Pons (tissue), 1 donor: ENCODE results near the gene ERBIN.
"Not testable (repeated sequence)": the region's sequence is repeated elsewhere in the genome, so short reads cannot be mapped to it uniquely, and the experiment has no call there.

ENCODE experiments used
- DNase-seq: peaks from one replicate; pipeline ENCODE4 v3.0.0-alpha.2; 2016; ENCODE audit warnings: low spot score

ERBIN gene

DNA sequence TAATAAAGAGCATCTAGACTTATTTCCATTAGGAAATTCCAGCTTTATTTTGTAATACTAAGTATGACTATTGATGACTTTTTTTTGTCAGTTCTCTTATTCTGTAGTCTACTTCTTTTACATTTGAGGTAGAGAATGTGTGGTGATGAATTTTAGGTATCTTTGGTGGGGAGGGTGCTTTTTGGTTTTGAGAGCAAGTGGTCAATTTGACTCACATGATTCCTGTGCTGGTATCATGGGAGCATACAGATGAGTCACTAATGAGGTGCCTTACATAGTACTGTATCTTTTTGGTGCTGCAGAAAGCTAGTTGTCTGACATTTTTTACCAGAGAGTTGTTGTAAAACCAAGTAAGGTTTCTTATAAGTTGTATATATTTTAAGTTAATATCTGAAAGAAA, 35.3 kb downstream of the ERBIN start:
- no peak for DNase-seq

DNA sequence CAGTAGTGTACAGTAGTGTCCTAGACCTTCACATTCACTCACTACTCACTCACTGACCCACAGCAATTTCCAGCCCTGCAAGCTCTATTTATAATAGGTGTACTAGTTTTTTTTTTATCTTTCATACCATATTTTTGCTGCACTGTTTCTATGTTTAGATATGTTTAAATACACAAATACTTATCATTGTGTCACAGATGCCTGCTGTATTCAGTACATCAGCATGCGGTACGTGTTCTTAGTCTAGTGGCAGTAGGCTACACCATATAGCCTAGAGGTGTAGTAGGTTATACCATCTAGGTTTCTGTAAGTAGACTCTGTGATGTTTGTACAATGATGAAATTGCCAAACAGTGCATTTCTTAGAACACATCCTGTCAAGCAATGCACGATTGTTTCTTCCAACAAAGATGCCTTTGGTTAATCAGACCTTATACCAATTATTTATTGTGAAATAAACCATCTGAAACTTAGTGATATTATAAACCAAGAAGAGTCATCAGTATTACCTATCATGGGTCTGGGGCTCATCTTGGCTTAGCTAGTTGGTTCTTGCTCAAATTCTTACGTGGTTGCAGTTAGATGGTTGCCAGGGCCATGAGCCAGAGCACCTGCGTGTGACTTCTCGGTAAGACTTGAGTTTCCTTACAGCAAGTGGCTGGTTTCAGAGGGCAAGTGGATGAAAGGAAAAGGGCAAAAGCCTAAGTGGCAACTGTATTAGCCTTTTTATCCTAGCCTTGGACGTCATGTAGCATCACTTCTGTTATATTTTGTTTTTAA, 41.1 kb downstream of the ERBIN start:
- DNase-seq = no peak

- DNase-seq = no peak
Observed at GRCh38 chr5:65969539-65970393, 43.4 kb downstream of the ERBIN start.

DNA sequence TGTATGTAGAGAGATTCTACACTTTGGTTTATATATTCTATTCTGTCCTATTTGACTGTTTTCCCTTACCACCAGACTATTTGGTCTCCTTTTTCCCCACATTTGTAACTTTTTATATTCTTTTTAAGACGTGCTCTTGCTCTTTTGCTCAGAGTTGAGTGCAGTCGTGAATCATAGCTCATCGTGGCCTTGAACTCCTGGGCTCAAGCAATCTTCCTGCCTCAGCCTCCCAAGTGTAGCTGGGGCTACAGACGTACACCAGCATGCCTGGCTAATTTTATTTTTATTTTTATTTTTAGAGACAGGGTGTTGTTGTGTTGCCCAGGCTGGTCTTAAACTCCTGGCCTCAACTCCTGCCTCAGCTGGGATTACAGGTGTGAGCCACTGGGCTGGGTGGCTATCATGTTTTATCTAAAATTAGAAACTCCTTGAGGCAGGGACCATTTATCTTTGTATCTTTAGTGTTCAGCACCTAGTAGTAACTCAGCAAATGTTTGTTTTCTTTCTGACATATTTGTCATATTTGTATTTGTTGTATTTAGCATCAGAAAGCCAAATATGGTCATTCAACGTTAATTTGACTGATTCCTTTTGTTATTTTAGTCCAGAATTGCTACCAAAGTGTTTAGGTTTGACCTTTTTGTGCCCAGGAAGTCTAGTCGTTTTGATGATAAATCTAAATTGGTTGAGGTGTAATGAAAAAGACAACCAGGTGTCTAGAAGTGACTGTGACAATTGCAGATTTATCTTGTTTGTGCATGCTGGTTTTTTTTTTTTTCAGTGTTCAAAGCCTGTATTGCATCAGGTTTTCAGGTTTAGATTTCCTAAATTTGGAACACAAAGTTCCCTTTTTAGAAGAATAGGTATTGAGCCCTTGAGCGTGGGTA, 44.3 kb downstream of the ERBIN start:
- no peak for DNase-seq

- no peak for DNase-seq
Observed at GRCh38 chr5:65971643-65972042, 45.3 kb downstream of the ERBIN start.

GRCh38 chr5:65972896-65973295, 46.5 kb downstream of the ERBIN start:
- not testable (repeated sequence) for DNase-seq

GRCh38 chr5:65978251-65978650, 51.9 kb downstream of the ERBIN start:
- no peak for DNase-seq

- no peak for DNase-seq
Observed at GRCh38 chr5:65981548-65981947, 55.2 kb downstream of the ERBIN start.

DNA sequence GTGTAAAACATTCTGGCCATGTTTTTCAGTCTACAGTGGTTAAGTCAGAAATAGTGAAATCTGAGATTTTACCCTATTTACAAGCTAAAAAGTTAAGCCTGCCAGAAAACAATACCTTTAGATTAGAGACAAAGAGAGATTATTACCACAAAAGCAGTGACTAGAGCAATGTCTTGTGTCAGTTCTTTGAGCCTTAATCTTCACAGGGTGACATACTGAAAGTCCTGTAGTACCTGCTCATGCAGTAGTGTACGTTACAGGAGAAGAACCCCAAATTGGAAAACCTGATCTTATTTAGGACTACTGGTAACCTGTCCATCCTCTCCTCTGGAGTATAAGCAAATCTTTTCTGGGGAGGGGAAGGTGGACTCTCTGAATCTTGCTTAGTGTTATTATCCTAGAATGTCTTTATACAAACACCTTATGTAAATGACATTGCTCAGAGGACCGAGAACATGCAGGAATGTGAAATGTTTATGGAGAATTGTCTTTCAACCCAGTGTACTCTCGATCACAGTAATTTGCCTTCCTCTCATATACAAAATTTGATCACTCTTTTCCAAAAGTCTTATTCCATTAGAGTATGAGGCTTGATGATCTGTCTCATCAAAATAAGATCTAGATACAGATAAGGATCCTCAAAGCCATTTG, 55.7 kb downstream of the ERBIN start:
- DNase-seq = no peak

- no peak for DNase-seq
Observed at GRCh38 chr5:65982635-65983034, 56.3 kb downstream of the ERBIN start.

DNA sequence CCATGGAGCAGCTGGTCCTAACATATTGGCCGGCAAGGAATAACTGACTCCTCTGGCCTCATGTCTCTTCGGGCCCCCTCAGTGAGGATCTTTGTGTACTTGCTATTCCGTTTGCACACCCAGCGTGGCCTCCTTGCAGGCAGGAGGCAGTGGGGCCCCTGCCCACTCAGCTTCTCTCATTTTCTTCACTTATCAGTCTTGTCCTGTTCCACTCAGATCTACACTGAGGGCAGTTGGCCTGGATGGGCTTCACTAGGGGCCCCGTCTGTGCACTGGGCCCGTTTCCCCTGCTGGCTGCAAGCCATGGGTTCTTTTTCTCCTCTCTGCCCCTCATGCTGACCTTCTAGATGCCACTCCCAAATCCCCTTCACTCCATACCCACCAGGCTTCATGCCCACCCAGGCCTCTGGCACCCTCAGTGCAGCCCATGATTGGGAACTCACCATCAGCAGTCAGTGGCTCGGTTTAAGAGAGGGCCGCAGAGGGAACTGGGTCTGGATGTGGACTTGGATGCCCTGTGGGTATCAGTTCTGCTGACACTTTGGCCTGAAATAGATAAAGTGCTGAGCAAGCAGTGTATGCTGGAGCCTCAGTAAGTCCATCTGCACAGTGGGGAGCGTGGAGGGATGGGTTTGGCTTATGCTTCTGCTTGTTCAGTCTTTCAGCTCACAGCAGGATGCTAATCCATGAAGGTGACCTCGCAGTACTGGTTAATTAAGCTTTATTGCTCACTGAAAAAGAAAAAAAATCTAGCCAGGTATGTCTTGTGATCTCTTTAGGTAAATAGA, 57.9 kb downstream of the ERBIN start:
- no peak for DNase-seq

- DNase-seq = no peak
Observed at GRCh38 chr5:65986050-65986451, 59.7 kb downstream of the ERBIN start.

DNA sequence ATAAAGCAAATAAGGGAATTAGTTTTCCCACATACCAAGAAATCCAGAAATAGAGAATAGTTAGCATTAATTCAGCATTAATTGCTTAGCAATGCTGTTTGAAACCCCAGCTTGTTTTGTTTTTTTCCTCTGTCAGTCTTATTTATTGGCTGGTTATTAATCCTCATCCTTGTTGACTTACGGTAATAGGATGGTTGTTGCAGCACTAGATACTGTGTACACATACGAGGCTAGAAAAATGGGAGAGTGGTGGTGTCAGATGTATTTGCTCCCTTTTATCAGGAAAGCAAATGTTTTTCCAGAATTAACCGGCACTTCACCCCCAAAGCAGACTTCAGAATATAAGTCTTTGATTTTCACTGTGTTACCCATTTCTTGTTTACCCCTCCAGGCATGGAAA, 60.4 kb downstream of the ERBIN start:
- no peak for DNase-seq

DNA sequence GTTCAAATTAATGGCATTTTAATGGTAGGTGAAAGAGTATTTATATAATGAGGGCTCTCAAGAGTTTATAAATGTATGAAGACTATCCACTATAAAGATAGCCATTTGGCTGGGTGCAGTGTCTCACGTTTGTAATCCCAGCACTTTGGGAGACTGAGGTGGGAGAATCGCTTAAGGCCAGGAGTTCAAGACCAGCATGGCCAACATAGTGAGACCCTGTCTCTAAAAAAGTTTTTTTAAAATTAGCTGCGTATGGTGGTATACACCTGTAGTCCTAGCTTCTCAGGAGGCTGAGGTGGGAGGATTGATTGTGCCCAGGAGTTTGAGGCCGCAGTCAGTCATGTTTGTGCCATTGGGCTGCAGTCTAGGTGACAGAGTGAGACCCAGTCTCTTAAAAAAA, 61.6 kb downstream of the ERBIN start:
- DNase-seq = no peak

- no peak for DNase-seq
Observed at GRCh38 chr5:65989158-65989557, 62.8 kb downstream of the ERBIN start.

DNA sequence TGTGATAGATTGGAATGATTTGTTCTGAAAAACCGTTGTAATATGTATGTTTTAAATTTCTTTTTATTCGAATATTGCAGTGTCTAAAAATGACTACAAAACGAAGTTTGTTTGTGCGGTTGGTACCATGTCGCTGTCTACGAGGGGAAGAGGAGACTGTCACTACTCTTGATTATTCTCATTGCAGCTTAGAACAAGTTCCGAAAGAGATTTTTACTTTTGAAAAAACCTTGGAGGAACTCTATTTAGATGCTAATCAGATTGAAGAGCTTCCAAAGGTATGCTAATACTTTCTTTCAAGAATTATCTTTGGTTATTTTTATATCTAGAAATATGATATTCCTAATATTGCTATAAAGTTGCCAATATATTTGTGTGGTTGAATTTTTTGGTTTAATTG, 66.3 kb downstream of the ERBIN start:
- no peak for DNase-seq

DNA sequence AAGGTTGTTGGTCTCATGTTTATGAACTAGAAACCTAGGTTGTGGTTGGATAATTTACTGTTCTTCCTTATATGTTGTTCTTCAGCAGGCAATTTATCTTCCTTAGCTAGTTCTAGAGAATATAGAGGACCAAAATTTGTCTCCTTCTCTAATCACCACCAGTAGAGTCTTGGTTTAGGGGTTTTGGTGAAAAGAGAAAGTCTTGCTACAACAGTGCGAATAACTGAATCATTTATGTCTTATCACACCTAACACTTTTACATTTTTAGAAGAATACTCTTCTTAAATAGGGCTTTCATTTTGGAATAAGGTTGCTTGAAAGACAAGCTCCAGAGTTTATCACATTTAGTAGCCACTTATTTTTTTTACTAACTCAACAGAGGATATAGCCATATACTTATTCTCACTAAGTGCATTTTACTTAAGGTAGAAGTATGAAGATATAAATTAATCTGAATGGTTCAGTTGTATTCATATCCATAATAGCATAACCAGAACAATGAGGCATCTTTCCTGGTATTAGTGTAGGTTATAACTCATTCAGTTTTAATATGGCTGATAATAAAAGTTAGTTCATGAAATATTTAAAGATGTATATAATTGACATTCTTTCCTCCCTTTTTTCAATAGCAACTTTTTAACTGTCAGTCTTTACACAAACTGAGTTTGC, 67.9 kb downstream of the ERBIN start:
- DNase-seq = no peak

DNA sequence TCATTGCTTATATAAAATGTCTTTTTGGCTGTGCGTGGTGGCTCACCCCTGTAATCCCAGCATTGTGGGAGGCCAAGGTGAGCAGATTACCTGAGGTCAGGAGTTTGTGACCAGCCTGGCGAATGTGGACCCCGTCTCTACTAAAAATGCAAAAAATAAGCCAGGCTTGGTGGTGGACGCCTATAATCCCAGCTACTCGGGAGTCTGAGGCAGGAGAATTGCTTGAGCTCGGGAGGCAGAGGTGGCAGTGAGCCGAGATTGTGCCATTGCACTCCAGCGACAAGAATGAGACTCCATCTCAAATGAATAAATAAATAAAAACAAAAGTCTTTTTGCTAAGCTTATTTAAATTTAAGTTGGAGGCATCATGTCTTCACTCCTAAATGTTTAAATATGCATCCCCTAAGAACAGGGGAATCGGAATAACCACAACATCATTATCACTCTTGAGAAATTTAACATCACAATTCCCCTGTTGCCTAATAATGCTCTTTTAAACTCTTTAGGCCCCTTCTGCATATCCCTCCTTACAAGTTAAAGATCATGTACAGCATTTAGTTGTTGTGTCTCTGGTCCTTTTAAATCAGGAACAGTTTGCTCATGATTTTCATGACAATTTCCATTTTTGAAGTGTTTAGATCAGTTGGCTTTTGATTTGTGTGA, 72.8 kb downstream of the ERBIN start:
- no peak for DNase-seq

DNA sequence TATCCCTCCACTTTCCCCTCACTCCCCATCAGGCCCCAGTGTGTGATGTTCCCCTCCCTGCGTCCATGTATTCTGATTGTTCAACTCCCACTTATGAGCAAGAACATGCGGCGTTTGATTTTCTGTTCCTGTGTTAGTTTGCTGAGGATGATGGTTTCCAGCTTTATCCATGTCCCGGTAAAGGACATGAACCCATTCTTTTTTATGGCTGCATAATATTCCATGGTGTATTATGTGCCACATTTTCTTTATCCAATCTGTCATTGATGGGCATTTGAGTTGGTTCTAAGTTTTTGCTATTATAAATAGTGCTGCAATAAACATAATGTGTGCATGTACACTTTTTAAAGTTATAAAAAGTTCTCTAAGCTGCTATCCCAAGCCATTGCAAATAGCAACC, 75.6 kb downstream of the ERBIN start:
- no peak for DNase-seq

DNA sequence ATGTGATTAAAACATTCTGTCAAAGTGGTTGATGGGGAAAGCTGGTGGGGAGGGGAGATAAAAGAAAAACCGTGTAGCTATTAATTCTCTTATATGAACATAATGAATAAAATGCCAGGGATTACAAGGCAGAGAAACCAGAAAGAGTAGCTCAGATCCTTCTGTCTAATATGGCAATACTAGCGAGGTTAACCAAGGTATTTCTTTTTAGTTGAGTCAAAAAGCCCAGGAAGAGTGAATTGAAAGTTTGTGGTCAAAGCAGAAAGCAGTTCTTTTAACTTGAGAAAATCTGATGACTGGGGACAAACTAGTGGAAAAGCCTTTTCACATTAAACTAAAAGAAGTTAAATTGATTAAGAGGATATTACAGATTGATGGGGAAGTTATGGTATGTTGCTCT, 76.0 kb downstream of the ERBIN start:
- DNase-seq = no peak
